Neuronal stem cell (in vitro differentiated cells): ENCODE results near the gene MYO1H.

Experiments used
- DNase-seq: peaks from one replicate; pipeline ENCODE4 v3.0.0-alpha.2; 2013; ENCODE audit warnings: low spot score
- H2AFZ ChIP-seq: one replicate; pipeline ENCODE4 v1.6.1; 2013; ENCODE audit warnings: mild to moderate bottlenecking, low read length, inconsistent platforms
- H2AK5ac ChIP-seq: 2 replicates; pipeline ENCODE4 v1.6.1; 2013; ENCODE audit warnings: low read depth, mild to moderate bottlenecking, inconsistent platforms, low read length, moderate library complexity, mixed read lengths
- H2BK120ac ChIP-seq: 2 replicates; pipeline ENCODE4 v1.6.1; 2013; ENCODE audit warnings: low read depth, mild to moderate bottlenecking, inconsistent platforms, low read length, moderate library complexity, mixed read lengths
- H2BK12ac ChIP-seq: one replicate; pipeline ENCODE4 v1.6.1; 2013; ENCODE audit warnings: low read length, inconsistent platforms
- H2BK15ac ChIP-seq: 2 replicates; pipeline ENCODE4 v1.6.1; 2013; ENCODE audit warnings: mild to moderate bottlenecking, low read length, inconsistent platforms, mixed read lengths
- H2BK5ac ChIP-seq: one replicate; pipeline ENCODE4 v1.6.1; 2013; ENCODE audit warnings: inconsistent platforms, mild to moderate bottlenecking, low read length, moderate library complexity
- H3K14ac ChIP-seq: one replicate; pipeline ENCODE4 v1.6.1; 2013; ENCODE audit warnings: low read length, inconsistent platforms
- H3K18ac ChIP-seq: 2 replicates; pipeline ENCODE4 v1.6.1; 2013; ENCODE audit warnings: low read length, inconsistent platforms
- H3K23ac ChIP-seq: 2 replicates; pipeline ENCODE4 v1.6.1; 2013; ENCODE audit warnings: low read depth, mild to moderate bottlenecking, mixed read lengths, low read length, inconsistent platforms; ENCODE audit not compliant: poor library complexity
- H3K27ac ChIP-seq: replicated peaks from 3 replicates; pipeline ENCODE4 v1.5.1; 2013; ENCODE audit warnings: low read length, inconsistent platforms
- H3K27me3 ChIP-seq, 3 experiments: 2 replicates each; pipeline ENCODE4 v1.6.1; 2013; ENCODE audit warnings: low read length in 3 of 3, mild to moderate bottlenecking in 2 of 3, inconsistent platforms in 1 of 3, low read depth in 1 of 3, mixed read lengths in 1 of 3, moderate library complexity in 1 of 3; ENCODE audit not compliant: control insufficient read depth in 3 of 3, insufficient read depth in 3 of 3
- H3K36me3 ChIP-seq, 2 donors: replicated peaks in 1 of 2; 2 replicates each; pipeline ENCODE4 v1.6.1; 2013; ENCODE audit warnings: low read length in 2 of 2; ENCODE audit not compliant: control insufficient read depth in 2 of 2, insufficient read depth in 2 of 2
- H3K4ac ChIP-seq: 2 replicates; pipeline ENCODE4 v1.6.1; 2013; ENCODE audit warnings: inconsistent platforms, mild to moderate bottlenecking, low read length, moderate library complexity
- H3K4me1 ChIP-seq, 2 donors: 1 replicate in 1 of 2; 2 replicates in 1 of 2; pipeline ENCODE4 v1.6.1; 2013; ENCODE audit warnings: low read length in 2 of 2, low read depth in 1 of 2; ENCODE audit not compliant: control insufficient read depth in 2 of 2, insufficient read depth in 1 of 2
- H3K4me2 ChIP-seq: one replicate; pipeline ENCODE4 v1.6.1; 2013; ENCODE audit warnings: mild to moderate bottlenecking, low read length, inconsistent platforms; ENCODE audit not compliant: insufficient read depth, poor library complexity, severe bottlenecking
- H3K4me3 ChIP-seq, 2 donors: 2 replicates each; pipeline ENCODE4 v1.5.1; 2013; ENCODE audit warnings: low read length in 2 of 2, mild to moderate bottlenecking in 2 of 2, inconsistent platforms in 1 of 2, moderate library complexity in 1 of 2
- H3K79me1 ChIP-seq: one replicate; pipeline ENCODE4 v1.6.1; 2013; ENCODE audit warnings: low read depth, mild to moderate bottlenecking, inconsistent platforms, low read length, moderate library complexity
- H3K9ac ChIP-seq: one replicate; pipeline ENCODE4 v1.6.1; 2013; ENCODE audit warnings: mild to moderate bottlenecking, low read depth, low read length, inconsistent platforms; ENCODE audit not compliant: poor library complexity
- H3K9me3 ChIP-seq, 2 donors: replicated peaks in 1 of 2; 2 replicates each; pipeline versions ENCODE3 to v1.6.1; 2013; ENCODE audit warnings: low read length in 2 of 2, mild to moderate bottlenecking in 2 of 2, inconsistent platforms in 1 of 2, low read depth in 1 of 2, mixed read lengths in 1 of 2, moderate library complexity in 1 of 2; ENCODE audit not compliant: control insufficient read depth in 2 of 2, insufficient read depth in 1 of 2
- H4K8ac ChIP-seq: one replicate; pipeline ENCODE4 v1.6.1; 2013; ENCODE audit warnings: low read depth, mild to moderate bottlenecking, inconsistent platforms, low read length, moderate library complexity
- H4K91ac ChIP-seq: one replicate; pipeline ENCODE4 v1.6.1; 2013; ENCODE audit warnings: low read length, low read depth, mild to moderate bottlenecking, inconsistent platforms; ENCODE audit not compliant: poor library complexity
- WGBS, 2 donors: extraction: QIAGEN DNeasy Blood & Tissue Kit; methylation state at CpG; one replicate each; pipeline ENCODE4 v1.1.7; 2013; ENCODE audit warnings: missing lambda C conversion rate in 2 of 2, mixed read lengths in 1 of 2; ENCODE audit not compliant: insufficient read length in 2 of 2, insufficient replicate concordance in 1 of 2; ENCODE audit errors: extremely low coverage in 2 of 2; 5-methylcytosine and 5-hydroxymethylcytosine counted together

MYO1H gene

GRCh38 chr12:109369831-109370230, 22.1 kb downstream of the MYO1H start:
- Histone ChIP-seq H3K9me3 (peaks cover 0 to 2% of the 10 kb centered on the region in 2 donors), H2BK12ac (no peak overlapping the region), H3K27ac (no peak overlapping the region), H2AFZ (no peak overlapping the region), H3K9ac (peak overlapping the region; percentile 38), H4K91ac (no peak overlapping the region), H3K79me1 (no peaks in the 10 kb centered on the region), H3K4me3 (no peak overlapping the region), H3K4ac (no peak overlapping the region), H3K27me3 (peaks cover 0 to 36% (median 0%) of the 10 kb centered on the region in 3 experiments), H3K18ac (no peak overlapping the region), H3K4me2 (no peak overlapping the region), H3K4me1 (no peaks in the 10 kb centered on the region), H2AK5ac (no peak overlapping the region), H2BK120ac (no peak overlapping the region), H2BK15ac (no peak overlapping the region), H2BK5ac (no peak overlapping the region), H4K8ac (no peak overlapping the region), H3K23ac (no peak overlapping the region), H3K36me3 (no peaks in the 10 kb centered on the region), H3K14ac (no peak overlapping the region)
- WGBS, 2 donors = no CpG with 5 or more reads among the region's 5 CpGs
- DNase-seq = no peak

- H2AK5ac ChIP-seq = no peak overlapping the region
- H3K36me3 ChIP-seq = no peaks in the 10 kb centered on the region
- no peak overlapping the region for H2BK120ac ChIP-seq
- H2BK15ac ChIP-seq = no peak overlapping the region
- no peak overlapping the region for H3K4ac ChIP-seq
- no peak overlapping the region for H3K23ac ChIP-seq
- H3K27me3 ChIP-seq = peaks cover 0 to 8% (median 0%) of the 10 kb centered on the region in 3 experiments
- no peak overlapping the region for H4K91ac ChIP-seq
- H3K27ac ChIP-seq = no peak overlapping the region
- peak overlapping the region; percentile 15 for H2AFZ ChIP-seq
- H3K9ac ChIP-seq = no peak overlapping the region
- no CpG with 5 or more reads among the region's 2 CpGs for WGBS, 2 donors
- H3K14ac ChIP-seq = no peak overlapping the region
- H4K8ac ChIP-seq = no peak overlapping the region
- H2BK5ac ChIP-seq = no peak overlapping the region
- H3K4me2 ChIP-seq = no peak overlapping the region
- no peak overlapping the region for H3K4me3 ChIP-seq
- H3K9me3 ChIP-seq = no peaks in the 10 kb centered on the region
- H3K18ac ChIP-seq = no peak overlapping the region
- no peak overlapping the region for H2BK12ac ChIP-seq
- H3K79me1 ChIP-seq = no peaks in the 10 kb centered on the region
- peaks cover 0 to 3% of the 10 kb centered on the region in 2 donors for H3K4me1 ChIP-seq
- no peak for DNase-seq
Observed at GRCh38 chr12:109377139-109377685, 29.5 kb downstream of the MYO1H start.

- H3K36me3 ChIP-seq = no peaks in the 10 kb centered on the region
- H3K4me3 ChIP-seq = no peak overlapping the region
- peaks cover 0 to 3% of the 10 kb centered on the region in 2 donors for H3K4me1 ChIP-seq
- H2AFZ ChIP-seq = no peak overlapping the region
- H2BK15ac ChIP-seq = no peak overlapping the region
- H3K4ac ChIP-seq = no peak overlapping the region
- H4K8ac ChIP-seq = no peak overlapping the region
- no peak overlapping the region for H3K4me2 ChIP-seq
- peaks cover 0 to 11% (median 0%) of the 10 kb centered on the region in 3 experiments for H3K27me3 ChIP-seq
- H4K91ac ChIP-seq = no peak overlapping the region
- no peaks in the 10 kb centered on the region for H3K79me1 ChIP-seq
- WGBS, 2 donors = no CpG with 5 or more reads among the region's 5 CpGs
- H3K23ac ChIP-seq = no peak overlapping the region
- no peak overlapping the region for H3K14ac ChIP-seq
- H2BK5ac ChIP-seq = no peak overlapping the region
- H3K27ac ChIP-seq = no peak overlapping the region
- no peak overlapping the region for H3K18ac ChIP-seq
- no peak for DNase-seq
- H3K9me3 ChIP-seq = no peaks in the 10 kb centered on the region
- H3K9ac ChIP-seq = no peak overlapping the region
- no peak overlapping the region for H2BK12ac ChIP-seq
- no peak overlapping the region for H2AK5ac ChIP-seq
- H2BK120ac ChIP-seq = no peak overlapping the region
Observed at GRCh38 chr12:109378569-109378968, 30.9 kb downstream of the MYO1H start.

GRCh38 chr12:109382031-109382430, 34.3 kb downstream of the MYO1H start:
- H3K4me1 ChIP-seq = peaks cover 0 to 3% of the 10 kb centered on the region in 2 donors
- H3K9me3 ChIP-seq = no peaks in the 10 kb centered on the region
- H3K14ac ChIP-seq = no peak overlapping the region
- no peak overlapping the region for H3K4ac ChIP-seq
- DNase-seq = no peak
- H2AK5ac ChIP-seq = no peak overlapping the region
- H3K9ac ChIP-seq = no peak overlapping the region
- H3K27ac ChIP-seq = no peak overlapping the region
- H2BK15ac ChIP-seq = no peak overlapping the region
- no peak overlapping the region for H3K4me3 ChIP-seq
- H3K23ac ChIP-seq = no peak overlapping the region
- H3K4me2 ChIP-seq = no peak overlapping the region
- no peak overlapping the region for H3K18ac ChIP-seq
- H2BK120ac ChIP-seq = no peak overlapping the region
- no peak overlapping the region for H2BK12ac ChIP-seq
- peaks cover 0 to 10% (median 0%) of the 10 kb centered on the region in 3 experiments for H3K27me3 ChIP-seq
- no peaks in the 10 kb centered on the region for H3K36me3 ChIP-seq
- H2BK5ac ChIP-seq = no peak overlapping the region
- H4K8ac ChIP-seq = no peak overlapping the region
- no peak overlapping the region for H4K91ac ChIP-seq
- no peak overlapping the region for H2AFZ ChIP-seq
- no peaks in the 10 kb centered on the region for H3K79me1 ChIP-seq
